PFSK-1 (cell line): ENCODE results near the gene CACNA1D.

Experiments
- TAF1 ChIP-seq: IDR thresholded peaks from 2 replicates; pipeline ENCODE4 v1.6.1; 2012; ENCODE audit warnings: low read length, control low read depth, borderline replicate concordance; ENCODE audit not compliant: insufficient read depth
- TF ChIP-seq, protein P1 (sequence below), 2 experiments: IDR thresholded peaks; 2 replicates each; pipeline versions ENCODE4 v1.6.1 to v1.8.0; 2011 to 2012; ENCODE audit warnings: low read depth in 2 of 2, low read length in 2 of 2, control low read depth in 1 of 2, inconsistent platforms in 1 of 2, mild to moderate bottlenecking in 1 of 2, moderate library complexity in 1 of 2; ENCODE audit not compliant: insufficient read depth in 1 of 2

DNA sequence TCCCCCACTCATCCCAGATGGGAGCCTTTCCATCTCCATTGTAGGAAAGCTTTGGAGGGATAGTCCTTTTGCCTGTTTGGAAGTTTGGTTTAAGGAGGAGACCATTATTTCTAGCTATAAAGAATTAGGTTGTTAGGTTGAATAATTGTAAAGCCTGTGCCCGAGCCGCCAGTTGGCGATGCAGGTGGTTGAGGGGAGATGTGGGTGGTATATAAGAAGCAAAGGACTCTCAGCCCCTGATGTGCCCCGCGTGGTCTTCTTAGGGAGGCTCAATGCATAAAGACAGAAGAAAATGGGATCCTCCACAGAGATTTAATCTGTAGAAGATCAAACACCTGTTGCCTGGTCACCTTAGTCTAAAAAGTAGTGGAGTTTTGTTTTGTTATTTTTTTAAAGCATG is 296.1 kb downstream of the CACNA1D start:
- no peak for TF ChIP-seq TAF1
- TF ChIP-seq, protein P1, sequence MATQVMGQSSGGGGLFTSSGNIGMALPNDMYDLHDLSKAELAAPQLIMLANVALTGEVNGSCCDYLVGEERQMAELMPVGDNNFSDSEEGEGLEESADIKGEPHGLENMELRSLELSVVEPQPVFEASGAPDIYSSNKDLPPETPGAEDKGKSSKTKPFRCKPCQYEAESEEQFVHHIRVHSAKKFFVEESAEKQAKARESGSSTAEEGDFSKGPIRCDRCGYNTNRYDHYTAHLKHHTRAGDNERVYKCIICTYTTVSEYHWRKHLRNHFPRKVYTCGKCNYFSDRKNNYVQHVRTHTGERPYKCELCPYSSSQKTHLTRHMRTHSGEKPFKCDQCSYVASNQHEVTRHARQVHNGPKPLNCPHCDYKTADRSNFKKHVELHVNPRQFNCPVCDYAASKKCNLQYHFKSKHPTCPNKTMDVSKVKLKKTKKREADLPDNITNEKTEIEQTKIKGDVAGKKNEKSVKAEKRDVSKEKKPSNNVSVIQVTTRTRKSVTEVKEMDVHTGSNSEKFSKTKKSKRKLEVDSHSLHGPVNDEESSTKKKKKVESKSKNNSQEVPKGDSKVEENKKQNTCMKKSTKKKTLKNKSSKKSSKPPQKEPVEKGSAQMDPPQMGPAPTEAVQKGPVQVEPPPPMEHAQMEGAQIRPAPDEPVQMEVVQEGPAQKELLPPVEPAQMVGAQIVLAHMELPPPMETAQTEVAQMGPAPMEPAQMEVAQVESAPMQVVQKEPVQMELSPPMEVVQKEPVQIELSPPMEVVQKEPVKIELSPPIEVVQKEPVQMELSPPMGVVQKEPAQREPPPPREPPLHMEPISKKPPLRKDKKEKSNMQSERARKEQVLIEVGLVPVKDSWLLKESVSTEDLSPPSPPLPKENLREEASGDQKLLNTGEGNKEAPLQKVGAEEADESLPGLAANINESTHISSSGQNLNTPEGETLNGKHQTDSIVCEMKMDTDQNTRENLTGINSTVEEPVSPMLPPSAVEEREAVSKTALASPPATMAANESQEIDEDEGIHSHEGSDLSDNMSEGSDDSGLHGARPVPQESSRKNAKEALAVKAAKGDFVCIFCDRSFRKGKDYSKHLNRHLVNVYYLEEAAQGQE (IDR thresholded peaks at IDR 0.05; ENCODE audit: insufficient read depth in 1 of 2, low read depth in 2 of 2, low read length in 2 of 2): no peak
